Upper lobe of left lung (tissue), 4 donors: ENCODE measurements around the gene GFAP.

Source experiments
- CTCF ChIP-seq, 6 experiments: fragments of 450-650 bp in 4 of 6; fragments of 200-600 bp in 2 of 6; sonication (generic) in 2 of 6; IDR thresholded peaks; one replicate each; pipeline ENCODE4 v1.5.1; 2016 to 2019; ENCODE audit warnings: antibody characterized with exemption in 6 of 6
- EP300 ChIP-seq, 4 donors: sonication (generic); formaldehyde crosslinking; IDR thresholded peaks; one replicate each; pipeline ENCODE4 v1.5.1; 2017; ENCODE audit warnings: antibody characterized with exemption in 4 of 4, control low read depth in 2 of 4
- POLR2A ChIP-seq, 4 donors: fragments of 450-650 bp; IDR thresholded peaks; one replicate each; pipeline ENCODE4 v1.5.1; 2016 to 2017; ENCODE audit warnings: antibody characterized with exemption in 4 of 4, mild to moderate bottlenecking in 2 of 4
- POLR2AphosphoS5 ChIP-seq, 2 donors: sonication (generic); formaldehyde crosslinking; IDR thresholded peaks; one replicate each; pipeline ENCODE4 v1.5.1; 2017; ENCODE audit warnings: antibody characterized with exemption in 2 of 2

GRCh38 chr17:44932096-44932786 lies 16.9 kb upstream of the GFAP start:
- TF ChIP-seq CTCF (IDR thresholded peaks at IDR 0.05): no peak
- no peak for TF ChIP-seq POLR2A (IDR thresholded peaks at IDR 0.05)
- TF ChIP-seq POLR2AphosphoS5 (IDR thresholded peaks at IDR 0.05): no peak
- no peak for TF ChIP-seq EP300 (IDR thresholded peaks at IDR 0.05)
